GM12865 (cell line): ENCODE results near the gene SNRPN.
"Not testable (repeated sequence)": the region's sequence is repeated elsewhere in the genome, so short reads cannot be mapped to it uniquely, and the experiment has no call there.

Experiments used
- DNase-seq: peaks from one replicate; pipeline ENCODE4 v3.0.0; 2010; ENCODE audit warnings: low read depth
- H3K4me3 ChIP-seq: 2 replicates; pipeline ENCODE4 v1.5.1; 2011; ENCODE audit warnings: mild to moderate bottlenecking, low read depth, low read length, control low read depth
- TF ChIP-seq, protein P1 (sequence below): IDR thresholded peaks from 2 replicates; pipeline ENCODE4 v1.5.1; 2011; ENCODE audit warnings: low read length, control low read depth, low read depth, inconsistent platforms; ENCODE audit not compliant: insufficient read depth; ENCODE audit errors: missing control alignments

The SNRPN gene

DNA sequence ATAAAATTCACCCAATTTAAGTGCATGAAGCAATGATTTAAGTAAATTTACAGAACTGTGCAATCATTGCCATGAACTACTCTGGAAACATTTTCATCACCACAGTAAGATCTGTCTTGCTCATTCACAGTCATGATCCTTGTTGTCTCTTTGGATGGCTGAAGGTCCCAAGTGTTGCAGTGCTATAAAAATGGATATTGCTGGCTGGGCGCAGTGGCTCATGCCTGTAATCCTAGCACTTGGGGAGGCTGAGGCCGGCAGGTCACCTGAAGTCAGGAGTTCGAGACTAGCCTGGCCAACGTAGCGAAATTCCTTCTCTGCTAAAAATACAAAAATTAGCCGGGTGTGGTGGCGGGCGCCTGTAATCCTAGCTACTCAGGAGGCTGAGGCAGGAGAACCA, 17.0 kb downstream of the SNRPN start:
- no peak overlapping the region for H3K4me3 ChIP-seq
- no peak for DNase-seq
- TF ChIP-seq, protein P1, sequence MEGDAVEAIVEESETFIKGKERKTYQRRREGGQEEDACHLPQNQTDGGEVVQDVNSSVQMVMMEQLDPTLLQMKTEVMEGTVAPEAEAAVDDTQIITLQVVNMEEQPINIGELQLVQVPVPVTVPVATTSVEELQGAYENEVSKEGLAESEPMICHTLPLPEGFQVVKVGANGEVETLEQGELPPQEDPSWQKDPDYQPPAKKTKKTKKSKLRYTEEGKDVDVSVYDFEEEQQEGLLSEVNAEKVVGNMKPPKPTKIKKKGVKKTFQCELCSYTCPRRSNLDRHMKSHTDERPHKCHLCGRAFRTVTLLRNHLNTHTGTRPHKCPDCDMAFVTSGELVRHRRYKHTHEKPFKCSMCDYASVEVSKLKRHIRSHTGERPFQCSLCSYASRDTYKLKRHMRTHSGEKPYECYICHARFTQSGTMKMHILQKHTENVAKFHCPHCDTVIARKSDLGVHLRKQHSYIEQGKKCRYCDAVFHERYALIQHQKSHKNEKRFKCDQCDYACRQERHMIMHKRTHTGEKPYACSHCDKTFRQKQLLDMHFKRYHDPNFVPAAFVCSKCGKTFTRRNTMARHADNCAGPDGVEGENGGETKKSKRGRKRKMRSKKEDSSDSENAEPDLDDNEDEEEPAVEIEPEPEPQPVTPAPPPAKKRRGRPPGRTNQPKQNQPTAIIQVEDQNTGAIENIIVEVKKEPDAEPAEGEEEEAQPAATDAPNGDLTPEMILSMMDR = no peak

DNA sequence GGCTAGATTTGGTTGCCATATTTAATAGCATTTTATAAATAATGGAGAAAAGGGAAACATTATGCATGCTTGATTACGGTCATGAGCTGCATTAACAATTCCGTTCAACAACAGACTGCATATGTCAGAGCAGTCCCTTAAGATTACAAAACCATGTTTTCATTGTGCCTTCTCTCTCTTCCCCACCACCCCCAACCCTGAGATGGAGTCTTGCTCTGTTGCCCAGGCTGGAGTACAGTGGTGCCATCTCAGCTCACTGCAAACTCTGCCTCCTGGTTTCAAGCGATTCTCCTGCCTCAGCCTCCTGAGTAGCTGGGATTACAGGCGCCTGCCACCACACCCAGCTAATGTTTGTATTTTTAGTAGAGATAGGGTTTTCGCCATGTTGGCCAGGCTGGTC, 17.9 kb downstream of the SNRPN start:
- DNase-seq, H3K4me3 ChIP-seq: not testable (repeated sequence)

DNA sequence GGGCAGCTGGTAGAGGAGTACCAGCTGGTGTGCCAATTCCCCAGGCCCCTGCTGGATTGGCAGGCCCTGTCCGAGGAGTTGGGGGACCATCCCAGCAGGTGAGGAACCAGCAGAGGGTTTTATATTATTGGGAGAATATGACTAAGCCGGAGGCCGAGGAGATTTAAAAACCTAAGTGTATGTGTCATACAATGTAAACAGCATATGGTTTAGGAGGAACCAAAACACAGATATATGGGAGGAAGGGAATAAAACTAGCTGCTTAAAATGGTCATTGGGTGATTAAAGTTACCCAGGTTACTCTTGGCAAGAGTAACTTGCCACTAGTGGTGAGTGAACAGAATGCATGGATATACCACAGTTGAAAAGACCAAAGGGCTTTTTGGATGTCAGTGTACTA, 22.1 kb downstream of the SNRPN start:
- TF ChIP-seq, protein P1 = no peak
- no peak for DNase-seq
- H3K4me3 ChIP-seq = no peak overlapping the region

DNA sequence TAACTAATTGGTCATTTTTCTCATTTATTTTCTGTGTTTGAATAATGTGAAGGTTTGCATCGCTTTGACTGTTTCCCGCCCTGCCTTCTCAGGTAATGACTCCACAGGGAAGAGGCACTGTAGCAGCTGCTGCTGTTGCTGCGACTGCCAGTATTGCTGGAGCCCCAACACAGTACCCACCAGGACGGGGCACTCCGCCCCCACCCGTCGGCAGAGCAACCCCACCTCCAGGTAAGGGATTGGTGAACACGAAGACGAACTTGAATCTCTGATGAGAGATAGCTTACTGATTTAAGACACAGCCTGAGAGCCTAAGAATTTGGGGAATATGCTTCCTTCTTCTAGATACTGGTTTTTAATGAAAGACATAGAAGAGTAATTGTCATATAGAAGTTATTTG, 22.9 kb downstream of the SNRPN start:
- no peak for DNase-seq
- H3K4me3 ChIP-seq = no peak overlapping the region
- TF ChIP-seq, protein P1 = no peak

DNA sequence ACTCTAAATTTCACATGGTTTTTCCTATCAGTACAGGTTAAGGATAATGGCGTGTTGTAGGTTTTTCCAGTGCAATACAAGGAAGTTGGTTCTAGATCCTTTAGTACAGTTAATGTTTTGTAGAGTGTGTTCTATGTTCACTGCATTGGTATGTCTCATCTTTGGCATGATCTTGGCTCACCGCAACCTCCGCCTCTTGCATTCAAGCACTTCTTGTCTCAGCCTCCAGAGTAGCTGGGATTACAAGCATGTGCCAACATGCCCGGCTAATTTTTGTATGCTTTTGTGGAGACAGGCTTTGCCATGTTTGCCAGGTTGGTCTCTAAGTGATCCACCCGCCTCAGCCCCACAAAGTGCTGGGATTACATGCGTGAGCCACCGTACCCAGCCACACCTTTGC, 30.4 kb downstream of the SNRPN start:
- no peak for DNase-seq
- no peak overlapping the region for H3K4me3 ChIP-seq
- TF ChIP-seq, protein P1 = no peak

DNA sequence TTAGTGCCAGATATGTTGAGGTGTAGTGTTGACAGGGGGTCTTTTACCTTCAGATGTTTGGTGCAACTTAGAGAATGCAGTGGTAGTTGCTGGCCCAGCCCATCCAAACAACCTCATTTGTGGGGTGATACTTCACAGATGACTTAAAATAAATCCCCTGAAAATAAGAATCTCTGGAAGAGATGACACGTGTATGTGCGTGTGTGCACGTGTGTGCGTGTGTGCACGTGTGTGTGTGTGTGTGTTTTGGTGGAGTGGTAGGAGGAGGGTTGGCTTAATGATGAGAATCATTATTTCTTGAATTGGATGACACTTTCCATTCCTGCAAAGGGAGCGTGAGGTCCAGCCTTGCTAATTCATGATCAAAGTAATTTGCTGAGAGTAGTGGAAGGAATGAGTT, 31.9 kb downstream of the SNRPN start:
- DNase-seq = no peak
- H3K4me3 ChIP-seq = no peak overlapping the region
- TF ChIP-seq, protein P1 = no peak

DNA sequence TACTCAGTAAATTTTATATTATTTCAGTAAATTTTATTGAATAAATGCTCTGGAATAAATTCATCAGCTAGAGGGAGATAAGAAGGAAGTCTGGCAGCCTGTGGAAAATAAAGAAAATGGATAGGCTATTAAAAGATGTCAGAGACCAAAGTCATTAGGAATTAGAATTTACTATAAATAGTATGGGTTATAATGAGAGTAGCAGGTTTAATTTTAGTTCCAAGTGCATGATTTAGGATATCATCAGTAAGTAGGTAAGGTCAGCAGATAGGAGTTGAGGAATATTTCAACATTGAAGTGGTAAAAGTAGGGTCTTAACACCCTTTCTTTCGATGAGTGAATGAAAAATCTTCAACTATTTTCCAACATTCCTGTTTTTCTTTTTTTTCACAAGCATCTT, 64.6 kb downstream of the SNRPN start:
- DNase-seq = no peak
- TF ChIP-seq, protein P1 = no peak
- no peak overlapping the region for H3K4me3 ChIP-seq

DNA sequence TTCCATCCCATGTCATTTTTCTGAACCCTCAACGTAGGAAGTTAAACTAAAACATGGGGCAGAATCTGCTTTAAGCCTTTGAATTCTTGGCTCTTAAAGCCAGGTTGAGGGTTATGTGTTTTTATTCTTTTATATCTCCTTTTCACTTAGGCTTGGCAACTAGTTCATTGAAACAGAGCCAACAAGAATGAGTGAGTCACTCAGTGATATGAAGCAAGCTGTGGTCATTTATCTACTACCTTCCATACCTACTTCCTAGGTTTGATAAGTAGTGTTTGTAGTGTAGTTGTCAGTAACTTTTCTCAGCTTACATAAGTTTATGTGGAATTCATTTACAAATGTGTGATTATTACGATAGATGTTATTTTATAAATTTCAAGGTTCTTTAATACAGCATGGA, 67.4 kb downstream of the SNRPN start:
- TF ChIP-seq, protein P1 = no peak
- no peak overlapping the region for H3K4me3 ChIP-seq
- DNase-seq = no peak
